Measurements from ENCODE around the gene KHDC4. TPM values are rescaled to one million over a fixed set of nuclear protein-coding genes. Genes with fewer than 3 reads are reported as not detected.
A peak's percentile ranks its signal among the peaks of the same experiment; 100 is the strongest.

KHDC4 gene
- total and polyA plus RNA-seq, 2 of the 4 experiments (the other 2 are of a cell fraction), result 28.0 to 29.9 TPM

- Histone ChIP-seq H4K20me1 (ENCODE audit: insufficient read depth, low read length) (peaks cover 29% of the 10 kb centered on the region), H2BK5ac (ENCODE audit: low read depth, low read length, poor library complexity, severe bottlenecking) (peak overlapping the region; percentile 93), H3K4ac (ENCODE audit: low read depth, low read length) (peak overlapping the region; percentile 92), H2BK120ac (ENCODE audit: low read depth, low read length) (peak overlapping the region; percentile 98), H3K79me1 (ENCODE audit: low read depth in 1 of 2, low read length in 2 of 2) (peaks cover 10 to 77% of the 10 kb centered on the region in 2 experiments; a peak in 3 of 4 replicates), H3K9me3 (ENCODE audit: control insufficient read depth, insufficient read depth, low read length) (no peaks in the 10 kb centered on the region), H3K4me2 (ENCODE audit: low read depth, low read length) (peak overlapping the region; percentile 85), H3K9me1 (ENCODE audit: insufficient read depth, low read length) (peaks cover 34% of the 10 kb centered on the region), H4K8ac (ENCODE audit: low read depth in 2 of 2, low read length in 2 of 2) (peak overlapping the region; percentile 63 to 70), H3K14ac (replicated peaks; ENCODE audit: low read depth, low read length) (peak overlapping the region; percentile 98), H3K36me3 (ENCODE audit: control insufficient read depth, insufficient read depth, low read length) (peaks cover 4% of the 10 kb centered on the region; the same call in 1 of the 2 replicates), H4K5ac (ENCODE audit: low read depth, low read length) (peak overlapping the region; percentile 72), H3K56ac (ENCODE audit: extremely low read depth, insufficient read depth, low read length) (peak overlapping the region; percentile 98), H4K91ac (ENCODE audit: insufficient read depth, low read depth, low read length) (peak overlapping the region; percentile 98), H3K18ac (ENCODE audit: low read depth, low read length) (peak overlapping the region; percentile 83), H2AFZ (replicated peaks; ENCODE audit: low read length, poor library complexity) (peak overlapping the region; percentile 79), H3K27ac (ENCODE audit: insufficient read depth, low read length) (peak overlapping the region; percentile 99), H3K23ac (ENCODE audit: low read depth, low read length) (peak overlapping the region; percentile 95), H2AK5ac (ENCODE audit: low read depth, low read length) (peak overlapping the region; percentile 95), H2AK9ac (replicated peaks; ENCODE audit: low read depth, low read length, poor library complexity) (peak overlapping the region; percentile 95), H3K9ac (ENCODE audit: low read depth, low read length) (peak overlapping the region; percentile 87), H3K4me3 (ENCODE audit: insufficient read depth, low read depth, low read length) (peak overlapping the region; percentile 94), H2BK15ac (ENCODE audit: low read depth, low read length) (peak overlapping the region; percentile 54; the same call in 2 of the 3 replicates), H3K4me1 (ENCODE audit: control insufficient read depth, insufficient read depth, low read length) (peaks cover 51% of the 10 kb centered on the region), H2BK20ac (ENCODE audit: low read depth, low read length) (peak overlapping the region; percentile 67), H3K27me3 (ENCODE audit: control insufficient read depth, insufficient read depth, low read length) (no peaks in the 10 kb centered on the region)
- DNase-seq (no peak), ATAC-seq (ENCODE audit: low read depth) (no peak)
- no CpG with 5 or more reads among the region's 4 CpGs for WGBS, 2 experiments (ENCODE audit: extremely low coverage in 2 of 2, insufficient read length in 1 of 2)
- BruUV-seq (replicated peaks), result no TSS peak
- intact Hi-C loops (cut with micrococcal nuclease), result loop anchor here (5.0 kb wide), 1 partner anchor 37 kb away; the partner anchor contains the start of gene RXFP4
- in situ Hi-C loops (cut with MboI; ENCODE audit: low sequenced_read_pairs), result no loop called here
- CTCF ChIA-PET, result interaction anchor here (0.5 to 1.0 kb wide), 2 partner anchors 11 to 725 kb away, joined by 3 to 4 read pairs; partner anchors contain the start of gene ENTREP3
- dilution Hi-C loops (cut with HindIII; ENCODE audit: low sequenced_read_pairs, unreplicated experiment), result no loop called here
- no peak for TF ChIP-seq MXI1 (IDR thresholded peaks at IDR 0.05; ENCODE audit: borderline replicate concordance, low read depth, low read length)
- no peak for TF ChIP-seq NFE2L2 (IDR thresholded peaks at IDR 0.05; ENCODE audit: low read depth, low read length)
- no peak for TF ChIP-seq FOS (IDR thresholded peaks at IDR 0.05; ENCODE audit: low read depth, low read length)
- no peak for TF ChIP-seq RCOR1 (IDR thresholded peaks at IDR 0.05; ENCODE audit: insufficient replicate concordance, low read length)
- no peak for TF ChIP-seq RFX5 (IDR thresholded peaks at IDR 0.05; ENCODE audit: low read depth, low read length)
- TF ChIP-seq USF2 (IDR thresholded peaks at IDR 0.05; ENCODE audit: low read depth, low read length), result no peak
- no peak for TF ChIP-seq CHD1 (IDR thresholded peaks at IDR 0.05; ENCODE audit: low read depth, low read length)
- TF ChIP-seq, protein P1, sequence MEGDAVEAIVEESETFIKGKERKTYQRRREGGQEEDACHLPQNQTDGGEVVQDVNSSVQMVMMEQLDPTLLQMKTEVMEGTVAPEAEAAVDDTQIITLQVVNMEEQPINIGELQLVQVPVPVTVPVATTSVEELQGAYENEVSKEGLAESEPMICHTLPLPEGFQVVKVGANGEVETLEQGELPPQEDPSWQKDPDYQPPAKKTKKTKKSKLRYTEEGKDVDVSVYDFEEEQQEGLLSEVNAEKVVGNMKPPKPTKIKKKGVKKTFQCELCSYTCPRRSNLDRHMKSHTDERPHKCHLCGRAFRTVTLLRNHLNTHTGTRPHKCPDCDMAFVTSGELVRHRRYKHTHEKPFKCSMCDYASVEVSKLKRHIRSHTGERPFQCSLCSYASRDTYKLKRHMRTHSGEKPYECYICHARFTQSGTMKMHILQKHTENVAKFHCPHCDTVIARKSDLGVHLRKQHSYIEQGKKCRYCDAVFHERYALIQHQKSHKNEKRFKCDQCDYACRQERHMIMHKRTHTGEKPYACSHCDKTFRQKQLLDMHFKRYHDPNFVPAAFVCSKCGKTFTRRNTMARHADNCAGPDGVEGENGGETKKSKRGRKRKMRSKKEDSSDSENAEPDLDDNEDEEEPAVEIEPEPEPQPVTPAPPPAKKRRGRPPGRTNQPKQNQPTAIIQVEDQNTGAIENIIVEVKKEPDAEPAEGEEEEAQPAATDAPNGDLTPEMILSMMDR (conservative IDR thresholded peaks at IDR 0.05; ENCODE audit: low read depth, low read length), result no peak
- no peak for TF ChIP-seq RAD21 (IDR thresholded peaks at IDR 0.05; ENCODE audit: low read length)
- no peak for TF ChIP-seq CEBPB (IDR thresholded peaks at IDR 0.05; ENCODE audit: low read depth, low read length)
- TF ChIP-seq MAFK (IDR thresholded peaks at IDR 0.05; ENCODE audit: low read depth, low read length), result no peak
- no peak for TF ChIP-seq SMC3 (IDR thresholded peaks at IDR 0.05; ENCODE audit: low read depth, low read length)
- TF ChIP-seq, protein P2, sequence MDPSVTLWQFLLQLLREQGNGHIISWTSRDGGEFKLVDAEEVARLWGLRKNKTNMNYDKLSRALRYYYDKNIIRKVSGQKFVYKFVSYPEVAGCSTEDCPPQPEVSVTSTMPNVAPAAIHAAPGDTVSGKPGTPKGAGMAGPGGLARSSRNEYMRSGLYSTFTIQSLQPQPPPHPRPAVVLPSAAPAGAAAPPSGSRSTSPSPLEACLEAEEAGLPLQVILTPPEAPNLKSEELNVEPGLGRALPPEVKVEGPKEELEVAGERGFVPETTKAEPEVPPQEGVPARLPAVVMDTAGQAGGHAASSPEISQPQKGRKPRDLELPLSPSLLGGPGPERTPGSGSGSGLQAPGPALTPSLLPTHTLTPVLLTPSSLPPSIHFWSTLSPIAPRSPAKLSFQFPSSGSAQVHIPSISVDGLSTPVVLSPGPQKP (IDR thresholded peaks at IDR 0.05; ENCODE audit: borderline replicate concordance, low read depth, low read length), result no peak
- POLR2A ChIA-PET (ENCODE audit: unreplicated experiment), result no interaction called here
These were observed 45.6 kb upstream of the KHDC4 start for GRCh38 chr1:155979597-155980343.

All from IMR-90 (cell line).